ENCODE data around the gene SNRPD3.
"Not testable (repeated sequence)": the region's sequence is repeated elsewhere in the genome, so short reads cannot be mapped to it uniquely, and the experiment has no call there.

SNRPD3 gene

DNA sequence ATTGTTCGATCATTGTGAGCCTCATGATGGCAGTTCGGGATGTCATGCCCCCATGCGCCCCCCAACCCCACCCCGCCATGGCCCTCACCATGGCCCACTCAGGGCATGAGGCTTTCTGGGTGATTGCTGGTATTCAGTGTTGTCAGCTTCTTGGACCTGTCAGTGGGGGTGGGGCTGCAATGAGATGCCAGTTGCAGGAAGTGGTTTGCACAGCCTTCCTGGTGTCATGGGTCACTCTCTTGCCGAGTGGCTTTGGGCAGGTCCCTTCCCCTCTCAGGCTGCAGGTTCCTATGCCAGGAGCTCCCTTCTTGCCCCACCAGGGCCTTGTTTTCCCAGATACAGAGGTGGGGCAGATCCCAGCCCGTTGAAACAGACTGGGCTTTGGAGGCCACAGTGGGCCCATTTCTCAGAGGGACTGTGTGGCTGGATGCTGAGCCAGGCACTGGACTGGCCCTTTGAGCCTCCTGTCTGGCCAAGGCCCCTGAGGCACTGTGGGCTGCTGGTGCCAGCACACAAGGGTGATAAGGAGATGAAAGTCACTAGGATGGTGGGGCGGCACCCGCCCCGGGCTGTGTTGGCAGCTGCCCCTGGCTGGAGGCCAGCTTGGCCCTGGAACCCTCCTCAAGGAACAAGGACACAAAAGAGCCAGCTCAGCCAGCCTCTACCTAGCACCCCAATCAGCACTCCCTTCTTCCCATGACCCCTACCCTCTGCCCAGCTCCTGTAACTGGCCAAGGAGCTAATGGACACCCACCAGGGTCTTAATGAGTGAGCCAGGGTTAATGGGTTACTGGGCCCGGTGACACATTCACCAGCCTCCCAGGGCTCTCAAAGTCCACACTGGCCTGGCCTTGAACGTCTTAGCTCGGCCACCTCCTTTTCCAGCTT is 45.7 kb downstream of the SNRPD3 start:
- in situ Hi-C loops (cut with HindIII; ENCODE audit: low pct_ligation_motif_present, low sequenced_read_pairs) = no loop called here
- no peaks in the 10 kb centered on the region for H3K36me3 ChIP-seq (replicated peaks)
- TF ChIP-seq, protein P1, sequence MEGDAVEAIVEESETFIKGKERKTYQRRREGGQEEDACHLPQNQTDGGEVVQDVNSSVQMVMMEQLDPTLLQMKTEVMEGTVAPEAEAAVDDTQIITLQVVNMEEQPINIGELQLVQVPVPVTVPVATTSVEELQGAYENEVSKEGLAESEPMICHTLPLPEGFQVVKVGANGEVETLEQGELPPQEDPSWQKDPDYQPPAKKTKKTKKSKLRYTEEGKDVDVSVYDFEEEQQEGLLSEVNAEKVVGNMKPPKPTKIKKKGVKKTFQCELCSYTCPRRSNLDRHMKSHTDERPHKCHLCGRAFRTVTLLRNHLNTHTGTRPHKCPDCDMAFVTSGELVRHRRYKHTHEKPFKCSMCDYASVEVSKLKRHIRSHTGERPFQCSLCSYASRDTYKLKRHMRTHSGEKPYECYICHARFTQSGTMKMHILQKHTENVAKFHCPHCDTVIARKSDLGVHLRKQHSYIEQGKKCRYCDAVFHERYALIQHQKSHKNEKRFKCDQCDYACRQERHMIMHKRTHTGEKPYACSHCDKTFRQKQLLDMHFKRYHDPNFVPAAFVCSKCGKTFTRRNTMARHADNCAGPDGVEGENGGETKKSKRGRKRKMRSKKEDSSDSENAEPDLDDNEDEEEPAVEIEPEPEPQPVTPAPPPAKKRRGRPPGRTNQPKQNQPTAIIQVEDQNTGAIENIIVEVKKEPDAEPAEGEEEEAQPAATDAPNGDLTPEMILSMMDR (IDR thresholded peaks at IDR 0.05; ENCODE audit: low read depth, low read length, missing control alignments) = no peak
- no peaks in the 10 kb centered on the region for H3K27me3 ChIP-seq (replicated peaks)
- no peak for DNase-seq
- H3K27ac ChIP-seq = no peak overlapping the region
- no peak overlapping the region for H3K4me3 ChIP-seq (ENCODE audit: low read depth, low read length)

DNA sequence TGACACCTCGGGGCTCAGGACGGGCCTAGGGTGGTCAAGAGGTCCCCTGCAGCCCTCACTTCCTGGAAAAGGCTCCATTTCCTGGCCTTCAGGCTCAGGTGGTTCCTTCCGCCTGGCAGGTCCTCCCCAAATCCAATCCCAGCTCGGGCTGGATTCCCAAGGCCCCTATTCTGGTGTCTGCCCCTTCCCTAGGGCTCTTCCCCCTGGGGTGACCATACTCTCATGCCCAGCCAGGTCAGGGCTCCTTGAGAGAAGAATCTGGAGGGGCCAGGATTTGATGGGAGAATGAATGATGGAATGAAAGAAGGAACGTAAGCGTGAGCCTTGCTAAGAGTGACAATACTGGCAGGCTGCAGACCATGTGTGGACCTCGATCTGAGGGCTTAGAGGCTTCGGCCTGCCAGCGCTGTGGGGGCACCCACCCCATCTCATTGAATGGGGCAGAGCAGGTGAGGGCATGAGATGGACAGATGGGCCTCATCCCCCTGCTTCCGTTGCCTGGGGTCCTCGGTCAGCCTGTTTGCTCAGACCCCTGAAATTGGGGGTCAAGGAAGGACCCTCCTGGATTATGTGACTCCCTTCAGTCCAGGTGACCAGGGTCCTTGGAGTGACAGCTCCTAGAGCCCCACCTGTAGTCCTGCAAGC is 46.4 kb downstream of the SNRPD3 start:
- DNase-seq; H3K4me3 ChIP-seq (ENCODE audit: low read depth, low read length); H3K27me3 ChIP-seq (replicated peaks); H3K36me3 ChIP-seq (replicated peaks); in situ Hi-C loops (cut with HindIII; ENCODE audit: low pct_ligation_motif_present, low sequenced_read_pairs); H3K27ac ChIP-seq: not testable (repeated sequence)

DNA sequence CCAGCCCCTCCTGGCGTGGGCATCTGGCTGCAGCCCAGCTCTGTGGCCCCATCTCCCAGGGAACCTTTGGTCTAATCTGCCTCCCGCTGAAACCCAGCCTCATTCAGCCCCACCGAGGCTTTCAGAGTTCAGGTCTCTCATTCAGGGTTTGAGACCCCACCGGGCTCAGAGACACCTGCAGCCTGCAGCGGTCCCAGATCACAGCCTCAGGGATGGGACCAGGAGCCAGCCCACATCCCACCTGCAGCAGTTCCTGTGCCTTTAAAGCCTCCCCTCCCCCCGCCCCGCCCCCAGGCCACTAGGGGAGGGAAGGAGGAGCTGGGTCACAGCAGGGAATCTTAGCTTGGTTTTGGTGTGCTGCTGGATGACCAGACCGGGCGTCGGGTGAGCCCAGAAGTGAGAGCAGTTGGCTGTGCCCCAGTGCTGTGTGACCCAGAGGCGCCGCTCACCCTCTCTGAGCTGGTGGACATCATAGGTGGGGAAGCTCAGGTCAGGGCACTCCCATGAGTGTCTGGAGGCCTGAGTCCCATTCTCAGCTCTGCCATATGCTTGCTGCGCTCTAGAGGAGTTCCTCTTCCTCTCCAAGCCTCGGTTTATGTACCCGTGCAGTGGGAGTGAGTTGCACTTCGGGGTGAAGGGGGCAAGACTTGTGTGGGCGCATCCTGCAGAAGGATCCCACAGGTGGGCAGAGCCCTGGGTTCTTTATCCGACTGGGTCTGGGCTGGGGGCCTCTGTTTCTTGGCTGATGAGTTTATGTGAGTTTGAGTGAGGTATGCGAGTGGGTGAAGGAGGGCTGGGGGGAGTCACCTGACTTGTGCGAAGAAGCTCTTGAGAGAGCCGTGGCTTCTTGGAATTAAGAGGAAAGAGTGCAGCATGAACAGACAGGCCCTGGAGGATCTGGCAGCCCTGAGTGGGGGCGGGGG is 47.3 kb downstream of the SNRPD3 start, which contains the start of gene GGT1:
Gene GGT1, plus strand, starts transcription at position 347 of the 923 bp plus-strand sequence. CDS start 7,889 bp downstream, outside the sequence.
- DNase-seq; H3K27me3 ChIP-seq (replicated peaks); H3K36me3 ChIP-seq (replicated peaks); H3K4me3 ChIP-seq (ENCODE audit: low read depth, low read length); H3K27ac ChIP-seq; in situ Hi-C loops (cut with HindIII; ENCODE audit: low pct_ligation_motif_present, low sequenced_read_pairs): not testable (repeated sequence)

DNA sequence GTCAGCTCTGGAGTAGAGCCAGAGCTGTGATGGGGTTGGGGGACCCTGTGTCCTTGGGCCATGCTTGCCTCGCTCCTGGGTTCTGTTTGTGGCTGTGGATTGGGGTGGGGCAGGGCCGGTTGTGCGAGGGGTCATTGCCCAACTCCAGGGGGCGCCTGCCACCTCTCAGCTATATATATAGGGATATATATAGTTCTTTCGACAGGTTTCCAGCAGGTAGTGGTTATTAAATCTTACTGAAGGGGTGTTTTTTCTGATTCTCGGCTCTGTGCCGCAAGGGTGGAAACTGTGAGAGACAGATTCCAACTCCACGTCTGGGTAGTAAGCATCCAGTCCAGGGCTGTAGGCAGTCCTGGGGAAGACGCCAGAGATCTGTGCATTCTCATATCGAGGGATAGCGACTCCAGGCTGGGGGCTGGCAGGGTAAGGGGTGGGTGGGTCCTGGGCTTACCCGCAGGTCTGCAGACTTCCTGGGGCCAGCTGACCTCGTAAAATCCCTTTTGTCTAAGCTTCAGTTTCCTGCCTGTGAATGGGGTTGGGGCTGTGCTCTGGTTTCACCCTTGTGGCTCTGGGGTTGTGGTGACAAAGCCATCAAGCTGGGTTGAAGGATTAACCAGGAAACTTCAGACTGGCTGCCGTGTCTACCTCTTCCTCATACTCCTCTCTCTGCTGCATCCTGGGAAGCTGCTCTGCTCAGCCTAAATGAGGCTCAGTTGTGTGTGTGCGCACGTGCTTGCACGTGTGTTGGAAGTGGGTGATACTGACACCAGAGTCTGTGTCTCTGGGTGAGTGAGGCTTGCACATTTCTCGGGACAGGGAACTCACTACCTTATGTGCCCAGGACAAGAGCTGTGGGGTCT is 48.2 kb downstream of the SNRPD3 start:
- H3K36me3 ChIP-seq (replicated peaks); in situ Hi-C loops (cut with HindIII; ENCODE audit: low pct_ligation_motif_present, low sequenced_read_pairs); H3K27me3 ChIP-seq (replicated peaks); DNase-seq; H3K4me3 ChIP-seq (ENCODE audit: low read depth, low read length); H3K27ac ChIP-seq: not testable (repeated sequence)
- TF ChIP-seq, protein P1 (IDR thresholded peaks at IDR 0.05; ENCODE audit: low read depth, low read length, missing control alignments) = peak; percentile 3

DNA sequence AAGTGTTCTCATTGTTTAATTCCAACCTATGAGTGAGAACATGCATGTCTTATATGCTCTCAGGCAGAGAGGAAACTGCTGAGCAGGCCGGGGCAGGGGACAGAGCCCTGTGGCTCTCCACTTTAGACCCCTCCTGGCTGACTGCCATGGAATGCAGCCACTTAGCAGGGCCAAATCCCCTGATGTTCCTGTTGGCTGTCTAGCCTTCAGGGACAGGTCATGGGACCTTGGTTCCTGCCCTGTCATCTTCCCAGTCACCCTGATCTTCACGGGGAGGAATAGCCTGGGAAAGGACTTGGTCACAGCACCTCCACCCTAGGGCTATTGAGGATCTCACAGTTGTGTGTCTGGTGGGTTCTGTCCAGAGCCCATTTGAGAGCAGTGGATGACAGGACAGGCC is 50.5 kb downstream of the SNRPD3 start:
- in situ Hi-C loops (cut with HindIII; ENCODE audit: low pct_ligation_motif_present, low sequenced_read_pairs); DNase-seq; H3K36me3 ChIP-seq (replicated peaks): not testable (repeated sequence)

DNA sequence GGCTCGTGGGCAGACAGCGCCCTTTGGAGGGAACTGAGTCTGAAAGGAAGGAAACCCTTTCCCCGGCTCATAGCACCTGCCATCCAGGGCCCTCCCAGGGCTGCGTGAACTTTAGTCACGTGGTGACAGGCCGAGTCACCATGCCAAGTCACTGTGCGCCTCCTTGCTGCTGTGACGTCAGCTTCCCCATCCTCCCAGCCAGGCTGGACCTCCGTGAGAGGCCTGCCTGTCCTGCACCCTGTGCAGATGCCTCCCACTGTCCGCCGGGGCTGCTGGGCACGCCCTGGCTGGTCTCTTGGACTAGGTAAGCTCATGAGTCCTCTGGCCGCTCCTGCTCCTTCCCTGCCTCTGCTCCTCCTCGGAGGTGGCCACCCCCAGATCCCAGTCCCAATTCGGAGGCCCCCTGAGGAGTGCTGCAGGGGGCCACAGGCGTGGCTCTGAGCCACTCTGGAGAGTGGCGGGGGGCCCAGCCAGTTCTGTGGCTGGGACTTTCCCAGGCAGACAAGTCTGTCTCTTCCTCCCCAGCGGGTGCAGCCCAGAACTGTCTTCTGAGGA is 51.7 kb downstream of the SNRPD3 start:
- H3K36me3 ChIP-seq (replicated peaks); in situ Hi-C loops (cut with HindIII; ENCODE audit: low pct_ligation_motif_present, low sequenced_read_pairs); H3K27me3 ChIP-seq (replicated peaks); H3K4me3 ChIP-seq (ENCODE audit: low read depth, low read length): not testable (repeated sequence)
- peak; percentile 62 for DNase-seq
- H3K27ac ChIP-seq = peak overlapping the region; percentile 42

More for the DNA sequence above, 50.5 kb downstream of the SNRPD3 start:
- not testable (repeated sequence) for H3K27me3 ChIP-seq (replicated peaks); H3K4me3 ChIP-seq (ENCODE audit: low read depth, low read length); H3K27ac ChIP-seq

DNA sequence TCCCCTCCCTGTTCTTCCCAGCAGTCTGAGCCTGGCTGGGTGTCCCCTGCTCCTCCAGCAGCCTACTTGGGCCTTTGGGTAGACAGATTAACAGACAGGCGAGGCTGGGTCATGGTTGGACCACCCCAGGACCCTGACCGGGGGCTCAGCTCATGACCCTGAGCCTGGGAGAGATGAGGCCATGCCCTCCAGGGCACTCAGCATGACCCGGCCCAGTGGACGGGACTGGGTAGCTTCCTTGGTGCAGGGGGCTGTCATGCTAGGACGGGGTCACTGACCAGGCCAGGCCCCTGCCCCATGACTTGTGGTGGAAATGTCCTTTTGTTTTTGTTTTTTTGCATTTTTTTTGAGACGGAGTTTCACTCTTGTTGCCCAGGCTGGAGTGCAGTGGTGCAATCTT is 52.5 kb downstream of the SNRPD3 start:
- H3K27ac ChIP-seq; H3K4me3 ChIP-seq (ENCODE audit: low read depth, low read length); DNase-seq; H3K36me3 ChIP-seq (replicated peaks); in situ Hi-C loops (cut with HindIII; ENCODE audit: low pct_ligation_motif_present, low sequenced_read_pairs); H3K27me3 ChIP-seq (replicated peaks): not testable (repeated sequence)

DNA sequence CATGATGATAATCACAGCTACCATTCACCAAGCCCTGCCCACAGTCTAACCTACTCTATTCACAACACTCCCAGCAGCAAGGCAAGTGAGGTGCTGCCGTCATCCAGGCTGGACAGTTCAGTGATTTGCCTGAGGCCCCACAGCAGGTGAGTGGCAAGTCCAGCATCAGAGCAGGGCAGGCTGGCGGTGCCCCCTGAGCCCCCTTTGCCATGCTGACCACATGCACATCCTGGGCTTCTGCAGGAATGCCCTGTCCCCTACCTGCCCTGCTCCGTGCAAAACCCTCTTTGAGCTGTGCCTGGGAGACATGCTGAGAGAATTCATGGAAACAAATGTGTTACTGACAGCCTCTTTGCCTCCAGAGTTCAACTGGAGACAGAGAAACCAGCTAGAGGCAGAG is 54.1 kb downstream of the SNRPD3 start:
- DNase-seq; H3K4me3 ChIP-seq (ENCODE audit: low read depth, low read length); H3K27ac ChIP-seq; in situ Hi-C loops (cut with HindIII; ENCODE audit: low pct_ligation_motif_present, low sequenced_read_pairs); H3K36me3 ChIP-seq (replicated peaks); H3K27me3 ChIP-seq (replicated peaks): not testable (repeated sequence)

DNA sequence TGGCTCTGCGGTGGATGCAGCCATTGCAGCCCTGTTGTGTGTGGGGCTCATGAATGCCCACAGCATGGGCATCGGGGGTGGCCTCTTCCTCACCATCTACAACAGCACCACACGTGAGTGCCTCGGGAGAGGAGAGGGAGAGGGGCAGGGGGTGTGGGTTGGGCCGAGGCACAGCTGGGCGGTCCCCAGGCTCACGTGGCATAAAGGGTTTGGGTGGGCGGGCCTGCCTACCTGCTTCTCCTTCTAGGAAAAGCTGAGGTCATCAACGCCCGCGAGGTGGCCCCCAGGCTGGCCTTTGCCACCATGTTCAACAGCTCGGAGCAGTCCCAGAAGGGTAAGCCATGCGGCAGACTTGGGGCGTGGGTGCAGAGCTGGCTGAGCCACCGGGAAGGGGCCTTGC is 59.0 kb downstream of the SNRPD3 start:
- H3K27me3 ChIP-seq (replicated peaks); H3K4me3 ChIP-seq (ENCODE audit: low read depth, low read length); in situ Hi-C loops (cut with HindIII; ENCODE audit: low pct_ligation_motif_present, low sequenced_read_pairs); H3K27ac ChIP-seq; H3K36me3 ChIP-seq (replicated peaks); DNase-seq: not testable (repeated sequence)

DNA sequence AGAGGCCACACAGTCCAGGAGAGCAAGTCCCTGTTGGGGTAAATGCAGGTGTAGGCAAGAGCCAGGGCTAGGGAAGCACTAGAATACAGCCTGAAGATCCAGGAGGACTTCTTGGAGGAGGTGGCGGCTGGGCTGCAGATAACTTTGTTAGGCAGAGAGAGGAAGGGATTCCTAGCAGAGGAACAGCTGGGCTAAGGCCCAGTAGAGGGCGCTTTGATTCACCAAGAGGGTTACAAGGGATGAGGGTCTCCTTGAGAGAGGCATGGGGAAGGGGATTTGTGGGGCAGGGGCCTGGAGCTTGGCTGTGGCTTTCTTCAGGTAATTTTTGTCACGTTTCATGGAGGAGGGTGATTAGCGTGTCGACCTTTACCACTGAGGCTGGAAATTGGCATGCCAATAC is 65.4 kb downstream of the SNRPD3 start:
- in situ Hi-C loops (cut with HindIII; ENCODE audit: low pct_ligation_motif_present, low sequenced_read_pairs); H3K27ac ChIP-seq; H3K36me3 ChIP-seq (replicated peaks); DNase-seq; H3K4me3 ChIP-seq (ENCODE audit: low read depth, low read length); H3K27me3 ChIP-seq (replicated peaks): not testable (repeated sequence)

DNA sequence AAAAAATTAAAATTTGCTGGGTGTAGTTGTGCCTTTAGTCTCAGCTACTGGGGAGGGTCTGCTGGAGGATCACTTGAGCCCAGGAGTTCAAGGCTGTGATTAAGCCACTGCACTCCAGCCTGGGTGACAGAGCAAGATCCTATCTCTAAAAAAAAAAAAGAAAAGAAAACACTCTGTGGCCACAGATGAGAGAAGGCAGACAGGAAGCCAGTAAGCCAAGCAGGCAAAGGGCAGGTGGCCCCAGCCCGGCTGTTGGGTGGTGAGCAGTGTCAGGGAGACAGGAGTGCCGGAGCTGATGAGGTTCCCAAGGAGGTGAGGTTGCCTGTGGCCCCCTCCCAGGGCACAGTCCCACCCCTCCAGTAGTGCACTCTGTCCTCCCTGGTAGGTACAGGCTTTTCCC is 66.8 kb downstream of the SNRPD3 start:
- H3K36me3 ChIP-seq (replicated peaks); H3K27ac ChIP-seq; H3K4me3 ChIP-seq (ENCODE audit: low read depth, low read length); DNase-seq; in situ Hi-C loops (cut with HindIII; ENCODE audit: low pct_ligation_motif_present, low sequenced_read_pairs); H3K27me3 ChIP-seq (replicated peaks): not testable (repeated sequence)

Data from brain microvascular endothelial cell (primary cell).